SK-N-SH (cell line): ENCODE measurements around the gene ROBO4.

Experiments
- CTCF ChIP-seq: fragments of 200-600 bp; sonication (generic); IDR thresholded peaks from 2 replicates; pipeline ENCODE4 v1.6.1; 2017; ENCODE audit warnings: antibody characterized with exemption, mild to moderate bottlenecking, moderate library complexity
- EZH2phosphoT487 ChIP-seq: fragments of 200-600 bp; sonication (generic); IDR thresholded peaks from 2 replicates; pipeline ENCODE4 v1.6.1; 2017; ENCODE audit warnings: low read depth, mixed run types, mild to moderate bottlenecking, antibody characterized with exemption, moderate library complexity, borderline replicate concordance
- NRF1 ChIP-seq: IDR thresholded peaks from 2 replicates; pipeline ENCODE4 v1.6.1; 2012; ENCODE audit warnings: low read depth, mild to moderate bottlenecking, low read length
- RAD21 ChIP-seq: IDR thresholded peaks from 2 replicates; pipeline ENCODE4 v1.6.1; 2012; ENCODE audit warnings: mild to moderate bottlenecking, low read length
- REST ChIP-seq: IDR thresholded peaks from 2 replicates; pipeline ENCODE4 v1.6.1; 2012; ENCODE audit warnings: mild to moderate bottlenecking, low read depth, low read length, moderate library complexity
- RFX5 ChIP-seq: IDR thresholded peaks from 2 replicates; pipeline ENCODE4 v1.6.1; 2012; ENCODE audit warnings: mild to moderate bottlenecking, improper control_type of control experiment, low read length
- USF1 ChIP-seq: IDR thresholded peaks from 2 replicates; pipeline ENCODE4 v1.4.0; 2012; ENCODE audit warnings: low read depth, borderline replicate concordance
- USF2 ChIP-seq: fragments of 150-350 bp; IDR thresholded peaks from 2 replicates; pipeline ENCODE4 v1.6.1; 2017; ENCODE audit warnings: antibody characterized with exemption, low read length, low read depth, borderline replicate concordance

DNA sequence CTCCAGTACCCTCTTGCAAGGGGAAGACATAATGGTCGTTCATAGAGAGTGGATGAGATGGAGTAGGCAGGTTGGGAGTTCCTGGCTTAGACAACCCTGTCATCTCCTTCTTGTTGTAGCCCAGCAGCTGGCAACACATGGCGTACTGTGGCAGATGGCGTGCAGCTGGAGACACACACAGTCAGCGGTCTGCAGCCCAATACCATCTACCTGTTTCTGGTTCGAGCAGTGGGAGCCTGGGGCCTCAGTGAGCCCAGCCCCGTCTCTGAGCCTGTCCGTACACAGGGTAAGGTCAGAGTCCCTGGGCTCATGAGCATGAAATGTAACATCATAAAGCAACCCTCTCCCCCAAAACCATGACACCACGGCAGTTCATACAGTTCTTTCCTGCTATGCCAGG is 23.7 kb downstream of the ROBO4 start:
- TF ChIP-seq CTCF (no peak), RFX5 (no peak), USF2 (no peak), RAD21 (no peak), NRF1 (no peak), REST (no peak), USF1 (no peak), EZH2phosphoT487 (no peak)
